LHCN-M2 (cell line): ENCODE measurements around the gene GTF2H4. TPM values are rescaled to one million over a fixed set of nuclear protein-coding genes. Genes with fewer than 3 reads are reported as not detected.
"Not testable (repeated sequence)": the region's sequence is repeated elsewhere in the genome, so short reads cannot be mapped to it uniquely, and the experiment has no call there.

ENCODE experiments used
- DNase-seq: peaks from one replicate; pipeline ENCODE4 v3.0.0-alpha.2; 2012; ENCODE audit warnings: low read depth
- total RNA-seq: library from RNA; depleted of rRNA; stranded (reverse); fragments of >200 nt; gene quantifications from 2 replicates; pipeline ENCODE4 v1.2.3, GENCODE V29; 2014

GTF2H4 gene
- total RNA-seq, 1 experiment from 2014 or later: 16.2 TPM

DNA sequence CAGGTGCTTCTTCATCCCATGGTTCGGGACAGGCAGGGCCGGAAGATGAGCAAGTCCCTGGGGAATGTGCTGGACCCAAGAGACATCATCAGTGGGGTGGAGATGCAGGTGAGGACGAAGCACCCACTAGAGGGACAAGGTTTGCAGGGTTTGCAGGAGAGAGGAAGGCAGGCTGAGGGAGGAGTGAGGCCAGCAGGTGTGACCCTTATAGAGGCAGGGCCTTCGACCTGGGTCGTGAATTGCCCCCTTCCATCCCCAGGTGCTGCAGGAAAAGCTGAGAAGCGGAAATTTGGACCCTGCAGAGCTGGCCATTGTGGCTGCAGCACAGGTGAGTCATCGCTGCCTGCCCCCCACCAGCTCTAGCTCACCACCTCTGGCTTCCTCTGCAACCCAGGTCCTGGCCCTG lies 14.4 kb downstream of the GTF2H4 start:
- no peak for DNase-seq

- not testable (repeated sequence) for DNase-seq
Measured at GRCh38 chr6:30924040-30924627, 16.1 kb downstream of the GTF2H4 start.

DNA sequence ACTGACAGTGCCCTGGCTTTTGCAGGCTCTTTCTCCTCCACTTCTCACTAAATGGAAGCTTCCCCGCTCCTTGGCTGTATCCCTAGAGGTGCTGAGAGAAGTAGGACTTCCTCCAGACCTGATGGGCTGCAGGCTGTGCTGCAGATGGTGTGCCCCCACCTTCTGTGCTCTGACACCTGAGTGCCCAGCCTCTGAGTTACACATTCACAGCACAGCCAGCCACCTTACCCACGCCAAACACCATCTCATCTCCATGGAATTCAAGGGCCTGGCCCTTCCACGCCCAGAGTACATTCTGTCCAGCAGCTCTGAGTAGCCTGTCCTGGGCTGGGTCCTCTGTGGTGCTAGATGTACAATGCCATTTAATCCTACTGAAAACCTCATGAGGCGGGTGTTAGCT lies 18.6 kb downstream of the GTF2H4 start:
- DNase-seq: peak; percentile 61

DNA sequence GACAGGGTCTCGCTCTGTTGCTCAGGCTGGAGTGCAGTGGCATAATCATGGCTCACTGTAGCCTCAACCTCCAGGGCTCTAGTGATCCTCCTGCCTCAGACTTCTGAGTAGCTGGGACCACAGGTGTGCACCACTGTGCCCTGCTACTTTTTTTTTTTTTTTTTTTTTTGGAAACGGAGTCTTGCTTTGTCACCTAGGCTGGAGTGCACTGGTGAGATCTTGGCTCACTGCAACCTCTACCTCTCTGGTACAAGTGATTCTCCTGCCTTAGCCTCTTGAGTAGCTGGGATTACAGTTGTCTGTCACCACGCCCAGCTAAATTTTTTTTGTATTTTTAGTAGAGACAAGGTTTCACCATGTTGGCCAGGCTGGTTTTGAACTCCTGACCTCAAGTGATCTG lies 19.1 kb downstream of the GTF2H4 start:
- not testable (repeated sequence) for DNase-seq

GRCh38 chr6:30928677-30929076 lies 20.7 kb downstream of the GTF2H4 start:
- DNase-seq: no peak

DNA sequence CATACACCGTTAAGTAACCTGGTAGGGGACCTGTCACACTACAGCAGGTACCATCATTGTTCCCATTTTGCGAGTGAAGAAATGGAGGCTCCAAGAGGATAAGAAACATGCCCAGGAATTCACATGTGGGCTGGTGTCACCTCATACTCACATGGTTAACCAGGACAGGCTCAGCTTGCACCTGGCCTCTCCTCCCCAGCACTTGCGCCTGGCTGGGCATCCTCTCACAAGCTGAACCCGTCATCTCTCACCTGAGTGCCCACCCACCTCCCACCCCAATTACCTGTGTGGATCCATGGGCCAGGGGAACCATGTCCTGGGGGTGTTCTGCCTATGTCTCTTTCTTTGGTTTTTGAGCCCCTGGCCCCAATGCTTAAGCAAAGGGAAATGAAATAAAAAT lies 22.5 kb downstream of the GTF2H4 start:
- no peak for DNase-seq

DNA sequence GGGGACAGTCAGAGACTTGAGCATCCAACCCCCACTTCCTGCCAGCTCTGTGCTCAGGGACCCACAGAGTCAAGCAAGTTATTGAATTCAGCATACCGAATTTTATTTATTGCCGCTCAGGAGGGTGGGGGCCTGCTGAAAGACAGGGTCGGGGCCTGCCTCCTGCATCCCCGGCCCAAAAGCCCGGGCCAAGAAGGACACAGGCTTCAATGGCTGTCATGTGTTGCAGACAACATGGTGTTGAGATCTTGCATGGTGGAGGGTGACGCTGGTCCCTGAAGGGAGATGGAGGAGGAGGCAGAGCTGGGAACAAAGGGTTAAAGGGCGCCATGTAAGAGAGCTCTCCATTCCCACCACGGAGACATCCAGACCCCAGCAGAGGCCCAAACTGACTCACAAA lies 23.3 kb downstream of the GTF2H4 start:
- no peak for DNase-seq

DNA sequence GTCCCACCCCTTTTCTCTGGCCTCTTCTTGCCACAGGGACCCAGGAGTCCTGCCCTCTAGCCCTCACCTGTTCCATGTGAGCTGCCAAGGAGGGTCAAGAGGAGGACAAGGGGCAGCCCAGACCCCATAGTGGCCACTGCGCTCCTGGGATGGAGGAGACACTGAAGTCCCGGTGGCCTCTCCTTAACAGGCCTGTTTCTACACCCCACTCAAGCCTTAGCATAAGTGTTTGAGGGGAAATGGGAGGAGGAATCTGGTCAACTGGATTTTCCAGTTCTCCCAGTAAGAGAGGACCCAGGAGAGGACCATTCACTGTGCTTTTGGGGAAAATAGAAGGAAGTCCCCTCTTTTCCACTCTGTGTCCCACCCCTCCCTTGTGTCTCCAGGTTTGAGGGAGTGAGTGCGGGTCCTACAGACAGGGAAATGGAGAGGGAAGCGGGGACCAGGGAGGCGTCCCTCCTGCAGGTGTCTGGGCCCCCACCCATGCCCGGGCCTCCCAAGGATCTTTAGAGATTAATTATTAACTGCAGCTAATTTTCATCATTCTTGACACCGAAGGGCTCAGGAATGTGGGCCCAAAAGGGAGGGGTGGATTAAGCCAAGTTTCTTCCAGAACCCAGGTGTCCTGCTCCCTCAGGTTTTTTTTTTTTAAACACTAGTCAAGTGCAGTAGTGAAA lies 24.1 kb downstream of the GTF2H4 start, which contains the start of gene SFTA2:
Gene SFTA2, minus strand, starts transcription at position 202 of the 677 bp plus-strand sequence. Its CDS starts 74 bp downstream, at position 128.
- DNase-seq: no peak

DNA sequence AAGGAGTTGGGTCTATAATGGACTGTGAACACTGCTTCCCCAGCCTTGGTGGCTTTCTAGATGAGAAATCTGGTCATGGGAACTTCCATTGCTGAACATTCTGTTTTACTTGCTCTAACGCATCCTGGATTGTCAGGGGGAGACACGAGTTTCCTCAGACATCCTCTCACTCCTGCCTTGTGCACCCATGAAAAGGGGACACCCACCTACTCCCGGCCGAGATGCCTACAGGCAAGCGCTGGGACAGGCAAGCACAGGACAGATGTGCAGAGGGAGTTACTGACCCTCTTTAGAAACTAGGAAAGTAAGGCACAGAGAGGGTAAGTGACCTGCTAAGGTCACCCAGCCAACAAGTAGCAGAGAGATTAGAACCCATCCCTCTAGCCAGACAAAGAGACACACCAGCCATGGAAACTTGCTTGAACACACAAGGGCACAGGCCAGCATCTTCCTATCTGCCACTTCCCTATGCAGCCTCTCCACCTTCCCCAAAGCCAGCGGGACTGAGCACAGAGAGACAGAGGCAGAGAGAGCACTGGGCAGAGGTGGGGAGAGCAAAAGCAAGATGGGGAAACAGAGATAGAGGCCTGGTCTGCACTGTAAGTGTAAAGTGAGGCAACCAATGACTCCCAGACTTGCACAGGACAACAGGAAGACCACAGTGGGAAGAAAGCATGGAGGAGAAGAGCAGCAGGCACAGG lies 24.8 kb downstream of the GTF2H4 start:
- no peak for DNase-seq

DNA sequence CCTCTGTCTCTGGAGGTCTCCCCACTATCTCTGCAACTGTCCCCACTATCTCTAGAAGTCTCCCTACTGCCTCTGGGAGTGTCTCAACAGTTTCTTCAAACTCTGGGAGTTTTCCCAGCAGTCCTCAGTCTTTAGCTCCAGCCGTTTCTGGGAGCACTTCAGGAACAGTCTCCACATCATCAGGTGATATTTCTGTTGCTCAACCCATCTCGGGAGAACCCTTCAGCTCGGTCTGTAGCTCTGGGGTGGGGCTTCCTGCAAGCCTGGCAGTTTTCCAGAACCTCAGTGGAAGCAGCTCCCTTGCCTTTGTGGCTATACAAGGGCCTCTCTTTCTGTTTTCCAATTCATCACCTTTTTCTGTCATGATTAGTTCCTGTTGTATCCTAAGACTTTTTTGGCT lies 27.0 kb downstream of the GTF2H4 start:
- no peak for DNase-seq

DNA sequence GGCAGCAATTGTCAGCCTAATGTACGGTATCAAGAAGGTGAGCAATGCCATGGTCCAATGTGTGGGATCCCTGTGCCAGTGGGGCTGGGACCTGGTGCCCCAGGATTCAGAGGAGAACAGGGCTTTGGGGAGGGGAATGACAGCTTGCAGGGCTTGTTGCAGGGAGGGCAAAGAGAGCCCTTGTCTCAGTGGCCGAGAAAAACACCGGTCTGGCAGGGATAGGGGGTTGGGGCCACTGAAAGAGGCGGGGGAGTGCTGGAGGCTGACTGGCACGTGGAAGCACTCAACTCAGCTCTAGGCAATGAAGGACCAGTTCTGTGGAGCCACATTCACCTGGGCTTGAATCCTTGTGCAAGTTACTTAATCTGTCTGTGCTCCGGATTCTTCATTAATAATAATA lies 29.3 kb downstream of the GTF2H4 start:
- DNase-seq: no peak

DNA sequence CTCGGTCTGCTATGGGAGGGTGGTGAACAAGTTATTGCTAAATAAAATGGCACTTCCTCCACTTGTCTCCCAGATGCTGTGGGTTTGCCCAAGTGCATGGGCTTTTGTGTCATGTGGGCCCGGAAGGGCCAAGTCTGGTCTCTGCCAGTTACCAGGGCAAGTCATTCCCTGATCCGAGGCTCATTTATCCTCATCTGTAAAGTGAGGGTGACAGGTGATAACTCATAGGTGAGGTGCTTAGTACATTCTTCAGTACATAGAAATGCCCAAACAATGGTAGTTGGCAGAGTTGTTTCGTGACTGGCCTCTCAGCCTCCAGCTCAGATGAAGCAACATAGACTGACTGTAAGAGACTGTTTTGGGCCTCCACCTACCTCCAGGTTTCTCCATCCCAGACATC lies 30.7 kb downstream of the GTF2H4 start:
- DNase-seq: no peak

DNA sequence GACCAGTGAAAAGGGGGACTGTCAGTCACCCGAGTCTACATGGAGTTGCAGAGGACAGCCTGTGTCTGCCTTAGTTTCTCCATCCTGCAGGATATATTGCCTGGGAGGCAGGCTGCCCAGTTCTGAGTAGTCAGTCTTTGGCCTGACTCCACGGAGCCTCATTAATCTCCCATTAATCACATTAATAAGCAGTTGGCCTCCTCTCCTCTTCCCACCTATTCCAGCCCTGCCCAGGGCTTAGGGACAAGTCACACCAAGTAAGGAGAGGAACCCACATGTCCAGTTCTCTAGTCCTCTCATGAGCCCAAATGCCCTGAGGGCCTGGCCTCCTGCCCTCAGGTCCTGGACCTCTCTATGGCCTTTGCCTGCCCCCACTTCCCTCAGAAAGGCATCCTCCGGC lies 31.5 kb downstream of the GTF2H4 start:
- no peak for DNase-seq

- no peak for DNase-seq
Measured at GRCh38 chr6:30940361-30940986, 32.5 kb downstream of the GTF2H4 start, which contains the start of gene MUCL3. MUCL3 (plus strand) TSS chr6:30940973; CDS start chr6:30941000, 27 bp downstream.

GRCh38 chr6:30942338-30943060 lies 34.5 kb downstream of the GTF2H4 start:
- DNase-seq: peak; percentile 81

- no peak for DNase-seq
Measured at GRCh38 chr6:30944051-30944450, 36.0 kb downstream of the GTF2H4 start.

- no peak for DNase-seq
Measured at GRCh38 chr6:30945281-30945680, 37.3 kb downstream of the GTF2H4 start.

- DNase-seq: no peak
Measured at GRCh38 chr6:30947231-30947630, 39.2 kb downstream of the GTF2H4 start.

- DNase-seq: no peak
Measured at GRCh38 chr6:30948811-30949210, 40.8 kb downstream of the GTF2H4 start.

DNA sequence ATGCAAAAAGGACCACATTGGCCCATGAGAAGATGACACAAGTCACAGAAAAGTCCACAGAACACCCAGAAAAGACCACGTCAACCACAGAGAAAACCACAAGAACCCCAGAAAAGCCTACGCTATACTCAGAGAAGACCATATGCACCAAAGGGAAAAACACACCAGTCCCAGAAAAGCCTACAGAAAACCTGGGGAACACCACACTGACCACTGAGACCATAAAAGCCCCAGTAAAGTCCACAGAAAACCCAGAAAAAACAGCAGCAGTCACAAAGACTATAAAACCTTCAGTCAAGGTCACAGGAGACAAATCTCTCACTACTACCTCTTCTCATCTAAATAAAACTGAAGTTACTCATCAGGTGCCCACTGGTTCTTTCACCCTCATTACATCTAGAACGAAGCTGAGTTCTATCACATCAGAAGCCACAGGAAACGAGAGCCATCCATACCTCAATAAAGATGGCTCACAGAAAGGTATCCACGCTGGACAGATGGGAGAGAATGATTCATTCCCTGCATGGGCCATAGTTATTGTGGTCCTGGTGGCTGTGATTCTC lies 44.0 kb downstream of the GTF2H4 start:
- DNase-seq: no peak
